Ascending aorta (tissue), 2 donors: ENCODE results near the gene GSS. TPM values are rescaled to one million over a fixed set of nuclear protein-coding genes. Genes with fewer than 3 reads are reported as not detected.

Source experiments
- DNase-seq, 2 donors: peaks; one replicate each; pipeline ENCODE4 v3.0.0-alpha.2; 2019; ENCODE audit warnings: low spot score in 2 of 2
- H3K27ac ChIP-seq, 2 donors: fragments of 200-600 bp; sonication (generic); one replicate each; pipeline ENCODE4 v1.5.1; 2016 to 2017; ENCODE audit warnings: mild to moderate bottlenecking in 1 of 2
- H3K27me3 ChIP-seq: fragments of 200-600 bp; sonication (generic); one replicate; pipeline ENCODE4 v1.5.1; 2017
- H3K36me3 ChIP-seq, 2 donors: fragments of 200-600 bp; sonication (generic); one replicate each; pipeline ENCODE4 v1.5.1; 2016
- H3K4me1 ChIP-seq, 2 donors: fragments of 200-600 bp; sonication (generic); one replicate each; pipeline ENCODE4 v1.5.1; 2016 to 2017; ENCODE audit warnings: mild to moderate bottlenecking in 1 of 2
- H3K4me3 ChIP-seq, 2 donors: fragments of 200-600 bp; sonication (generic); one replicate each; pipeline ENCODE4 v1.5.1; 2016 to 2017; ENCODE audit warnings: mild to moderate bottlenecking in 1 of 2
- H3K9me3 ChIP-seq, 2 donors: fragments of 200-600 bp; sonication (generic); one replicate each; pipeline ENCODE4 v1.5.1; 2016
- intact Hi-C: fragments of 100-400 bp; cut with DNase I; formaldehyde crosslinking; loops from one replicate; pipeline ENCODE4 v1.15.1; 2023
- total RNA-seq: library from RNA; depleted of rRNA; stranded (reverse); fragments of >200 nt; gene quantifications from one replicate; pipeline ENCODE4 v1.1.0, GENCODE V29; 2016
- TF ChIP-seq, protein P1 (sequence below), 3 experiments: fragments of 200-600 bp in 2 of 3; fragments of 450-650 bp in 1 of 3; sonication (generic) in 2 of 3; IDR thresholded peaks; one replicate each; pipeline ENCODE4 v1.5.1; 2016 to 2019; ENCODE audit warnings: antibody characterized with exemption in 3 of 3, mild to moderate bottlenecking in 1 of 3, moderate library complexity in 1 of 3

Gene GSS
- total RNA-seq, 1 donor from 2014 or later = 40.7 TPM

DNA sequence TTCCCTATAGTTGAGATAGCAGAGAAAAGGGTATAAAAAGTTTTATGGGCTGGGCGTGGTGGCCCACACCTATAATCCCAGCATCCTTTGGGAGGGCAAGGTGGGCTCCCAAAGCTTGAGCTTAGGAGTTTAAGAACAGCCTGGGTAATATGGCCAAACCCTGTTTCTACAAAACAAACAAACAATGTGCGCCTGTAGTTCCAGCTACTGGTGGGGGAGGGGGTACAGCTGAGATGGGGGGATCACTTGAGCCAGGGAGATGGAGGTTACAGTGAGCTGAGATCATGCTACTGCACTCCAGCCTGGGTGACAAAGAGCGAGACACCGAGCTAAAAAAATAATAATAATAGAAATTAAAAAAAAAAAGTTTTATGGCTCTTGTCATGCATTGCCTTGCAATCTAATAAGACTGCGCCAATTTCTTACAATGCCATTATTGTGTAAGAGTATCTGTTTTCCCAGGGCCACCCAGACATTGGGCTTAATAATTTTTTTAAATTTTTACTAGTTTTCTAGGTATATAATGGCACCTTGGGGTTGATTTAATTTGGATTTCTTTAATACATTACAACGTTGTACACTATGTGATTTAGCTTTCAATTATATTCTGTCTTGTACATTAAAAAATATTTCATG is 75.3 kb downstream of the GSS start:
- Histone ChIP-seq H3K27me3 (no peaks in the 10 kb centered on the region), H3K36me3 (peaks cover 14 to 28% of the 10 kb centered on the region in 2 donors), H3K27ac (no peak overlapping the region), H3K4me1 (peaks cover 0 to 9% of the 10 kb centered on the region in 2 donors), H3K4me3 (no peak overlapping the region), H3K9me3 (no peaks in the 10 kb centered on the region)
- intact Hi-C loops = no loop called here
- TF ChIP-seq, protein P1, sequence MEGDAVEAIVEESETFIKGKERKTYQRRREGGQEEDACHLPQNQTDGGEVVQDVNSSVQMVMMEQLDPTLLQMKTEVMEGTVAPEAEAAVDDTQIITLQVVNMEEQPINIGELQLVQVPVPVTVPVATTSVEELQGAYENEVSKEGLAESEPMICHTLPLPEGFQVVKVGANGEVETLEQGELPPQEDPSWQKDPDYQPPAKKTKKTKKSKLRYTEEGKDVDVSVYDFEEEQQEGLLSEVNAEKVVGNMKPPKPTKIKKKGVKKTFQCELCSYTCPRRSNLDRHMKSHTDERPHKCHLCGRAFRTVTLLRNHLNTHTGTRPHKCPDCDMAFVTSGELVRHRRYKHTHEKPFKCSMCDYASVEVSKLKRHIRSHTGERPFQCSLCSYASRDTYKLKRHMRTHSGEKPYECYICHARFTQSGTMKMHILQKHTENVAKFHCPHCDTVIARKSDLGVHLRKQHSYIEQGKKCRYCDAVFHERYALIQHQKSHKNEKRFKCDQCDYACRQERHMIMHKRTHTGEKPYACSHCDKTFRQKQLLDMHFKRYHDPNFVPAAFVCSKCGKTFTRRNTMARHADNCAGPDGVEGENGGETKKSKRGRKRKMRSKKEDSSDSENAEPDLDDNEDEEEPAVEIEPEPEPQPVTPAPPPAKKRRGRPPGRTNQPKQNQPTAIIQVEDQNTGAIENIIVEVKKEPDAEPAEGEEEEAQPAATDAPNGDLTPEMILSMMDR (IDR thresholded peaks at IDR 0.05) = no peak
- no peak for DNase-seq

Other genes starting within 250 kb of the GSS start
- gene NCOA6, start 130.2 kb downstream of the GSS start, total RNA-seq = 21.6 TPM
- gene GGT7, start 83.0 kb downstream of the GSS start, total RNA-seq = 25.5 TPM
- 156 TPM for gene ACSS2, start 79.2 kb downstream of the GSS start, total RNA-seq
- 4.7 TPM for gene MYH7B, start 62 bp upstream of the GSS start, total RNA-seq
- gene TRPC4AP, start 137.0 kb upstream of the GSS start, total RNA-seq = 54.1 TPM
- 20.3 TPM for gene EDEM2, start 191.5 kb upstream of the GSS start, total RNA-seq
- 241 TPM for gene PROCR, start 216.3 kb upstream of the GSS start, total RNA-seq